ENCODE results near the gene PROM1. TPM values are rescaled to one million over a fixed set of nuclear protein-coding genes. Genes with fewer than 3 reads are reported as not detected.
A peak's percentile ranks its signal among the peaks of the same experiment; 100 is the strongest.

Gene PROM1
- total RNA-seq, 2 donors from 2014 or later = 23.7 to 24.6 TPM

DNA sequence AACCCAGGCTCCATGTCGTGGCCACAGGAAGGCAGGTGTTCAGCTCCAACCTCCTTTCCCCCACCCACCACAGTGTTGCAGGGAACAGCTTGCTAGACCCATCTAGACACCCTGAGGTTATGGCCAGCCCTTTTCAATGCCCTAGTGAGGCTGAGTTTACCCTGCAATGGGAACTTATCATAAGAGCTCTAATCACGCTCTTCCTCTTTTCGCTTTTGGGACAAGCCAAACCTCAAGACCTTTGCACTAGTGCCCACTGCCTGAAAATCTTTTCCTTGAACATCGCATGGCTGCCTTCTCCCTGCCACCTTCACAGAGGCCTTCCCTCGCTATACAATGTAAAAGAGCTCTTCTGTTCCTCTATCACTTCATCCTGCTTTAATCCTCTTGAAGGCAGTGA lies 118.5 kb downstream of the PROM1 start:
- no peak overlapping the region for H3K4me3 ChIP-seq
- no peak for ATAC-seq
- no peak for DNase-seq
- WGBS, 2 donors = 77 to 80% methylated on average over 5 of the region's 5 CpGs
- intact Hi-C loops (cut with DNase I) = no loop called here
- no peaks in the 10 kb centered on the region for H3K27me3 ChIP-seq
- no peak for TF ChIP-seq POLR2A (IDR thresholded peaks at IDR 0.05)
- TF ChIP-seq, protein P1, sequence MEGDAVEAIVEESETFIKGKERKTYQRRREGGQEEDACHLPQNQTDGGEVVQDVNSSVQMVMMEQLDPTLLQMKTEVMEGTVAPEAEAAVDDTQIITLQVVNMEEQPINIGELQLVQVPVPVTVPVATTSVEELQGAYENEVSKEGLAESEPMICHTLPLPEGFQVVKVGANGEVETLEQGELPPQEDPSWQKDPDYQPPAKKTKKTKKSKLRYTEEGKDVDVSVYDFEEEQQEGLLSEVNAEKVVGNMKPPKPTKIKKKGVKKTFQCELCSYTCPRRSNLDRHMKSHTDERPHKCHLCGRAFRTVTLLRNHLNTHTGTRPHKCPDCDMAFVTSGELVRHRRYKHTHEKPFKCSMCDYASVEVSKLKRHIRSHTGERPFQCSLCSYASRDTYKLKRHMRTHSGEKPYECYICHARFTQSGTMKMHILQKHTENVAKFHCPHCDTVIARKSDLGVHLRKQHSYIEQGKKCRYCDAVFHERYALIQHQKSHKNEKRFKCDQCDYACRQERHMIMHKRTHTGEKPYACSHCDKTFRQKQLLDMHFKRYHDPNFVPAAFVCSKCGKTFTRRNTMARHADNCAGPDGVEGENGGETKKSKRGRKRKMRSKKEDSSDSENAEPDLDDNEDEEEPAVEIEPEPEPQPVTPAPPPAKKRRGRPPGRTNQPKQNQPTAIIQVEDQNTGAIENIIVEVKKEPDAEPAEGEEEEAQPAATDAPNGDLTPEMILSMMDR (IDR thresholded peaks at IDR 0.05) = no peak
- no peak overlapping the region for H3K27ac ChIP-seq
- H3K9me3 ChIP-seq = peaks cover 0 to 5% (median 0%) of the 10 kb centered on the region in 3 donors
- H3K4me1 ChIP-seq = no peaks in the 10 kb centered on the region
- H3K36me3 ChIP-seq (replicated peaks in 1 of 2; ENCODE audit: insufficient read depth in 1 of 2, low read depth in 2 of 2) = no peaks in the 10 kb centered on the region

DNA sequence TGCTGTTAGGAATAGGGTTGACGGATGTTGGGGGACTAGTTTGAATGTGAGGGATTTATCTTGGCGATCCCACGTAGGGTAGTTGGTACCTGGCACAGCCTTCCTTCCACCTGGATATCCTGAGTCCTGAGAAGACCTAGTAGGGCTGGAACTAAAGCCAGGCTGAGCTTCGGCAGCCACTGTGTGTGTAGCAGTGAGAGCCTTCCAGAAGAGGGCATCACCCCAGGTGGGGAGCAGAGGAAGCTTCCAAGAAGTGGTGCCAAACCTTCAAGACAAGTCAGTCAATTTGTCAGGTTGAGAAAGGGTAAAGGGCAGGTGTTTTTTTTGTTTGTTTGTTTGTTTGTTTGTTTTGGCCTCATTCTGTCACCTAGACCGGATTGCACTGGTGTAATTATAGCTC lies 119.7 kb downstream of the PROM1 start:
- H3K4me1 ChIP-seq = no peaks in the 10 kb centered on the region
- ATAC-seq = no peak
- no peak overlapping the region for H3K4me3 ChIP-seq
- WGBS, 2 donors = 39 to 47% methylated on average over 5 of the region's 5 CpGs
- no peak overlapping the region for H3K27ac ChIP-seq
- TF ChIP-seq, protein P1 (IDR thresholded peaks at IDR 0.05) = peak in 1 of 7 experiments; percentile 4
- no peak for TF ChIP-seq POLR2A (IDR thresholded peaks at IDR 0.05)
- intact Hi-C loops (cut with DNase I) = no loop called here
- H3K36me3 ChIP-seq (replicated peaks in 1 of 2; ENCODE audit: insufficient read depth in 1 of 2, low read depth in 2 of 2) = no peaks in the 10 kb centered on the region
- H3K9me3 ChIP-seq = peaks cover 0 to 5% (median 0%) of the 10 kb centered on the region in 3 donors
- no peak for DNase-seq
- H3K27me3 ChIP-seq = no peaks in the 10 kb centered on the region

- intact Hi-C loops (cut with DNase I) = no loop called here
- Histone ChIP-seq H3K36me3 (replicated peaks in 1 of 2; ENCODE audit: insufficient read depth in 1 of 2, low read depth in 2 of 2) (no peaks in the 10 kb centered on the region), H3K4me1 (no peaks in the 10 kb centered on the region), H3K27me3 (no peaks in the 10 kb centered on the region), H3K9me3 (peaks cover 0 to 5% (median 0%) of the 10 kb centered on the region in 3 donors), H3K4me3 (no peak overlapping the region), H3K27ac (no peak overlapping the region)
- TF ChIP-seq, protein P1 (IDR thresholded peaks at IDR 0.05) = no peak
- TF ChIP-seq POLR2A (IDR thresholded peaks at IDR 0.05) = no peak
- ATAC-seq (no peak), DNase-seq (no peak)
- 45 to 51% methylated on average over 4 of the region's 4 CpGs for WGBS, 2 donors
Observed at GRCh38 chr4:15963576-15963975, 120.2 kb downstream of the PROM1 start.

- intact Hi-C loops (cut with DNase I) = no loop called here
- Histone ChIP-seq H3K4me3 (no peak within 1 kb of the TSS), H3K27ac (no peak within 1 kb of the TSS), H3K27me3 (no peaks in the 10 kb centered on the region), H3K9me3 (peaks cover 0 to 5% (median 0%) of the 10 kb centered on the region in 3 donors), H3K4me1 (no peaks in the 10 kb centered on the region), H3K36me3 (replicated peaks in 1 of 2; ENCODE audit: insufficient read depth in 1 of 2, low read depth in 2 of 2) (no peaks in the 10 kb centered on the region)
- WGBS, 2 donors = 19 to 50% methylated on average over 7 to 9 of the region's 9 CpGs
- peak in 2 of 4 donors; percentile 15 to 21 for DNase-seq
- ATAC-seq = no peak
- no peak for TF ChIP-seq POLR2A (IDR thresholded peaks at IDR 0.05)
- TF ChIP-seq, protein P1 (IDR thresholded peaks at IDR 0.05) = peak in 2 of 7 experiments; percentile 9 to 21
Observed at GRCh38 chr4:15963001-15963451, 120.8 kb downstream of the PROM1 start, which contains the start of gene FGFBP2. Gene FGFBP2, minus strand, starts transcription at chr4:15963175. Its CDS starts 46 bp downstream, at chr4:15963129.

Measured in body of pancreas (tissue), 4 donors.